Amygdala (tissue), 56 donors: ENCODE data around the gene ITGA1.

Experiments
- DNase-seq, 56 donors: peaks; one replicate each; lab custom pipeline; 2025; lab: John Stamatoyannopoulos, UW

Gene ITGA1

DNA sequence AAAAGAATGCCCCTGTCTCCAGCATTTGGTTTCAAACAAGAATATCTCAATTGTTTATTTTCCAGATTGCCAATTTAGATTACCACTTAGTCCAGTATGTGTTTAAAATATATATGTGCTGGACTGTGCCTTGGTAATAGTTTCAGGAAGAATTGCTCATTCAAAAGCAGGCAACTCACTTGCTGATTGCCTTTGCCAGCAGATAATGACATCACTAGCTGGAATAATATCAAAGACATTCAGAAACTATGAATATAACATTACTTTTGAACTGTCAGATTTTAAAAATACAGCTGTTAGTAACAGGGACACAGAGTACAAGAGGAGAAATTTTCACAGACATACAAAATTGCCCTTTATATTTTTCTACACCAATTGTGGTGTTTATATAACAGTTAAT, 105.4 kb downstream of the ITGA1 start:
- peak in 1 of 56 donors; percentile 18 for DNase-seq

DNA sequence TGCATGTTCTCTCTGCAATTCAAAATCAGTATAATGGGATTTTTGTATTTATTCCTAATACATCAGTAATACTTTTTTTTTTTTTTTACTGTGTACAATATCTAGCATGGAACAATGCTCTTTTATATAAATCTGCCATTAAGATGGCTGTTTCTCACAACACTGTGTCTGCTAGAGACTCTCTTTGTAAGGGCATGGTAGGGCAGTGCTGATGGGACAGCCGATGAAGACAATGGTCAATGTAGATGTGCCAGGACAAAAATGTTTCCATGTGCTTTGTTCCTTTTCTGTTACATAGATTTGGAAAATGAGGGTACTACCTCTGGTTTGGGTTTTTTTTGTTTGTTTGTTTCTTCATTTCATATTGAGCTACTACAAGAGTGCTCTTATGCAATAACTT, 106.1 kb downstream of the ITGA1 start:
- DNase-seq, result peak in 2 of 56 donors; percentile 3 to 5

DNA sequence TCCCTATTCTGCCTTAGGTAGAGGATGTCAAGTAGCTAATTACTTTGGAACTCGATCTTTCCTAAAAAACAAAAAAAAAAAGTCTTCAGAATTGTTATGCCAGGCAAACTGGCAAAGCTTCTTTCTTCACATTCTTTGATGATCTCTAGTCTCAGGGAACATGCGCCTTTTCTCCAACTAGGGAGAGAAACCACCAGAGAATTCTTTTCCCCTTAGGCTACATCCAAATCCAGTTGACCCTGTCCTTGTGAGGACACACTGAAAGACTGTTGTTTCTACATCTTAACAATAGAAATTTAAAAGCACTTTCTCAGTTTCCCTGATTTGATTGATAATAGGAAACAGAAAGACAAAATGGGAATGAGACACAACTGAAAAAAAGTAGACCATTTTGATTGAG, 106.7 kb downstream of the ITGA1 start:
- no peak for DNase-seq

DNA sequence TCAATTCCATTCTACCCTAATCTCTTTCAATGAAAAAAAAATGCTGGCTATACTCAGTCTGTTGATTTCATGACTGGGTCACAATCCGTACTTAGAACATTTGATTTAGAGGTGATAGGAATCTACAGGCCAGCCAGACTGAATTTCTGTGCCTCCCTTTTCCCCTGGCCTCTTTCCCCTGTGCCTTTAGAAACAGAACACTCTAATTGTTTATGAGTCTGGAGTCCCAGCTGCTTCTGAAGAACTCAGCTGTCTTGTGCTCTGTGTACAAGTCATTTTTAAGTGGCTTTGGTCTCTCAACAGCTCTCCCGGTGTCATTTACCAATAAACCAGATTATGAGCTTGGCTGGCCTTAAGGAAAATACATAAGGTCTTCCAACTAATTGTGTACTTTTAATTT, 107.4 kb downstream of the ITGA1 start:
- DNase-seq, result no peak

DNA sequence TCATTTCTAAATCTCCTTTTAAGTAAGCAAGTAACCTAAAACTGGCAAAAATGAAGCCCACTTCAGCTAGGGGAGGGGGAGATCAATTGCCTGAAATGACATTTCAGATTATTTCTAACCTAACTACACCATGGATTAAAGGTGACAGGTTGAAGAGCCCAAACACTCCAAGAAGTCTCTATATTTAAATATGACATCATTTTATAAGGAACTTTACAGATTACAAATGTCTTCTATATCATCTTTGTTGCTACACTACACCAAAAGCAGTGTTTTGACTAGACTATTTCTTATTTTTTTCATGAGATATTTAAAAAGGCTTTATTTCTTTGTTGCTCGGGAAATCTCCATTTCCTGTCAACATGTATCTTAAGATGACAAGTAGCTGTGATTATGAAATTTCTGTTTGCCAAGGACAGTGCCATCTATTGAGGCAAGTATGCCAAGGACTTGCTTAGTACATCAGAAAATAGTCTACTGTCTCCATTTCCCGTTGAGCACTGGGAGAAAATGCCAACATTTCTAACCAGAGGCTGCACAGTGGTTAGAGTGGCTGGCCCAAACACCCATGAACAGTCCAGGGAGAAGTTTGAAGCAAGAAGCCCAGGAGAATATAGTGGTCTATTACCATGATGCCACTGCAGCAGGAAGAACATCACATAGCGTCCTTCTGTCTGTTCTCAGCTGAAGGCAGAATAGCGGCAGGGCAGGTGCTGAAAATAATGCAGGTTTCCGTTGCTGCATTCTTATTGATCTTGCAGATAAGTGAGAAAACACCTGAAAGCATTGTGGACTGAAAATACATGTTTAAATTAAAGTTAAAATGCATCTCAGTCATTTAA, 108.1 kb downstream of the ITGA1 start:
- DNase-seq, result no peak

DNA sequence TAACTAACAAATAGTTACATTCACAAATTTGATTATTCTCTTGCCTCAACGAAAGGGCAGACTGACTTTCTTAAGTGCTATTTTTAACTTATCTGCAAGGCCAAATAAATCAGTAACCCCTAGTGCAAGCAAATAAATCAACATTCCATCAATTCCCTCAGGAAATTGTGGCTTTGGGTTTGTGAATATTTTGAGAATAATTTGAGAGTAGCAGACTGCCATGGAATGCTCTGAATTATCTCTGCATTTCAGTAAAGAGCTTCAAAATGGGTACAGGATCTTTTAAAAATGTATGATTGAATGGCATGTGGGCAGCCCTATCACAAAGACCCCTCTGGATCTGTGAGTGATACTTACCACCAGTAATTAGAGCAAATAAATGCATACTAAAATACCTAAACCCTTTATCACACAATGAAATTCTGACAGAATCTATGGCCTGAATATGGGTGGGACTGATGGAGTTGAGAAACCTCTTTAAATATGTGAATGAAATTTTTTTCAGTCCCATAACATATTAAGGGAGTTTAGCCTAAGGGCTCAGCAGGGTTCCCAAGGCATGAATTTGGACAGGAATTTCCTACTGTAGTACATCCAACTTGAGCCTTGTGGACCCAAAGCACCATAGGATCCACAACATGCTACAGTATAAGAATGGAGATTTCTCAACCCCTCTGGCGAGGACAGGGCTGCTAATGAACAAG, 109.0 kb downstream of the ITGA1 start:
- DNase-seq, result no peak

DNA sequence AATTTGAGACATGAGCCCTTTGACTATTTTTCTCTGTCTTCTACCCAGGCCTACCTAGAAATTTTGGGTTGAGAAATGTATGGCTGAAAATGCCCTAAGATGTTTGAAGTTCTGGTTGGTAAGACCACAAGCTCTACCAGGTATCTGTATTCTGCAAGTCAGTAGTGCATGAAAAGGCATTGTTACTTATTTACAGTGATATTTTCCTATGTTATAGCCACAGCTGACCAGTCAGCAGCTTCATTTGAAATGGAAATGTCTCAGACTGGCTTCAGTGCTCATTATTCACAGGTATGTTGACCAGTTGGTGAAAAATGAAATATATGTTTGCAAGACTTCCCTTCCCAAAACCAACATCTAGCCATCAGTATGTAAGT, 109.5 kb downstream of the ITGA1 start:
- DNase-seq, result no peak

DNA sequence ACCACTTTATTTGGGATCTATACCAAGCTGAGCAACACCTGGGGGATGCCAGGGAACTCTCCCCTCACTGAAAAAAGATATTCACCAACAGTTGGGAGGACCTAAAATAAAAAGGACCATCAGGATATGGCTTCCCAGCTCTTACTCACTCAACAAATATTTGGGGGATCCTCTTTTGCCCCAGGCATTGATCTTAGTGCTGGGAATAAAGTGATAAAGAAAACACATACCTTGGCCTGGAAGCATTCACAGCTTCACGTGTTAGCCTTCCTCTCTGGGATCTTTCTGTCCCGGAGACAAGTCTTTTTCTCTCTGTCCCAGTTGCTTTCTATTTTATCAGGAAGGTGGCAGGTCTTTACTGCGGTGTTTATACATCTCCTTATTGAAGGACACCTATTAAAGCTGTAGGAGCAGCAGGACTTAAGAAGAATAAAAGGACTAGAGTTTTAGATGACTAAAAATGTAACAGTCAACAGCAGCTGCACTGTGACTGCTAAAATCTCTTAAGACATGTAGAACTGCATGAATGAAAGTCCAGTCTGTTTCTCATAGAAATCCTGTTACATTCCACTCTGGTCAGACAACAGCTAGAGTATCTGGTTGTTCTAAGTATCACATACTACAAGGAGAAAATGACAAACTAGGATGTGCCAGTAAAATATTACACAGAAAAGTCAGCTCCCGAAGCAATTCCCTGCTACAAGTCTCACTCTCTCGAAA, 111.4 kb downstream of the ITGA1 start:
- no peak for DNase-seq

DNA sequence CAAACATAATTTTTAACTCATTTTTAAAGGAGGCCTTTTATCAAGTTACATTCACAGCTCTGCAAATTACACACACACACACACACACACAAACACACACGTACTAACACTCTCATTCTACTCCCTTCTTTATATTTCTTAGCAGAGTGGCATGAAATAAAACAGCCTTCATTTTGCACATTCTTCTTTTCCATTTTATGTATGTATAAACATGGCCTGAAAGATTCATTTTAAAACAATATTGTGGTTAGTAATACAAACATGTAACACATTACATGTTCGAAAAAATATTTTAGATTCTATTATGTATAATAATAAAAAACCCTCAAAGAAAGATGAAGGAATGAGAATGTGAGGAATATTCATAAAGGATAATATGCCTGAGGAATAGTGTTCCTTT, 115.4 kb downstream of the ITGA1 start:
- no peak for DNase-seq

DNA sequence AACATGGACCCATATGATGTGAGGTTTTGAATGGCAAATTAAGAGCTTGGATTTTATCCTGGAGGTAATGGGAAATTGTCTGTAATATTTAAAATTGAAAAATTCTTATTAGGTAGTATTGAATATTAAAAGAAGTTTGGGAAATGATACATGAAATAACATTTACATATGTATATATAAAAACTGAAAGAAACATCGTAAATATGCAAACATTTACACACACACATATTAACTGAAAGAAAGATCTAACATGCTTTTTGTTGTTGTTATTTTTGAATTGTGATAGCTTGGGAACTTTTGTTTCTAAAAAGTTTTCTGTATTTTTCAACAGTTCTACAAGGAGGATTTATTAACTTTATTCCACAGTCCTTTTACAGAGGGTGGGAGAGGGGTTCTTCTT, 118.6 kb downstream of the ITGA1 start:
- DNase-seq, result no peak

DNA sequence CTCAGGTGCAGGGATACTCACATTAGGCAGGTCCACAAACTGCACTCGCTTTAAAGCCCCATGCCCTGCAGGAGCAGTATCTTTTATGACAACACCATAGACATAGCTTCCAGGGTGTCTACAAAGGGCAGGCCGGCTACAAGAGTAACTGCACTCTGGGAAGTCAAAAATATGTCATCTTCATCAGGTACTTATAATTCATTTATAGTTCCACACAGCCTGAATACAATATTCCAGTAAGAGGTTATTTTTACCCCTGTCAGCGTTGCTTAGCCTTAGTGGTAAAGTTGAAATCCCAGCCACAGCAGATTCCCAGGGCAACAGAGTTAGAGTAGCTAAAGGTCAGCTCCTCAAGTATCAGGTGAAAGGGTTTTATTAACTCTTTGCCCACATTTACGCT, 119.1 kb downstream of the ITGA1 start:
- DNase-seq, result no peak

DNA sequence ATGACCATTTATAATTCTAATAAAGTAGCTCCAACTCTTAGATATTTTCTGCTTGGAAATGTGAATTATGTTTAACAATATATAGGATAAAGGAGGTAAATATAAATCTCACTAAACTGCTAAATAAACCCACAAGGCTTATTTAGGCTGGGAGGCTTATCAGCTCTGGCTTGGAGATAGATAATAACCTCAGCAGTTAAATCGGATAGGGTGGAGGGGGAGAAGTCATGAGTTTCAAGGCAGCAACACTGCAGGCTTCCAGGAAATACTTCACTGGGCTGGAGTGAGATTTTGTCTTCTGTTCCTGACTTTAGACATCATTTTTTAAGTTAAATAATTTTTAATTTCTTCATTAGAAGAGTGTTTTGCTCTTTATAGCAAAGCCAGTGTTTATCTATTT, 121.5 kb downstream of the ITGA1 start:
- no peak for DNase-seq

DNA sequence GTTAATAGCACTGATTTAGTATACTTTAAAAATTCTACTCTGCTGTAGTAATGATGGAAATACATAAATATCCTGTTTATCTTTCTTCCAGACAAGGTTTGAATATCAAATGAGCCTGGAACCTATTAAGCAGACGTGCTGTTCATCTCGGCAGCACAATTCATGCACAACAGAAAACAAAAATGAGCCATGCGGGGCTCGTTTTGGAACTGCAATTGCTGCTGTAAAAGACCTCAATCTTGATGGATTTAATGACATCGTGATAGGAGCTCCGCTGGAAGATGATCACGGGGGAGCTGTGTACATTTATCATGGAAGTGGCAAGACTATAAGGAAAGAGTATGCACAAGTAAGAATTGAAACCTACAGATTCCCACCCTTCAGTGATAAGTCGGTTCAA, 122.4 kb downstream of the ITGA1 start:
- no peak for DNase-seq

DNA sequence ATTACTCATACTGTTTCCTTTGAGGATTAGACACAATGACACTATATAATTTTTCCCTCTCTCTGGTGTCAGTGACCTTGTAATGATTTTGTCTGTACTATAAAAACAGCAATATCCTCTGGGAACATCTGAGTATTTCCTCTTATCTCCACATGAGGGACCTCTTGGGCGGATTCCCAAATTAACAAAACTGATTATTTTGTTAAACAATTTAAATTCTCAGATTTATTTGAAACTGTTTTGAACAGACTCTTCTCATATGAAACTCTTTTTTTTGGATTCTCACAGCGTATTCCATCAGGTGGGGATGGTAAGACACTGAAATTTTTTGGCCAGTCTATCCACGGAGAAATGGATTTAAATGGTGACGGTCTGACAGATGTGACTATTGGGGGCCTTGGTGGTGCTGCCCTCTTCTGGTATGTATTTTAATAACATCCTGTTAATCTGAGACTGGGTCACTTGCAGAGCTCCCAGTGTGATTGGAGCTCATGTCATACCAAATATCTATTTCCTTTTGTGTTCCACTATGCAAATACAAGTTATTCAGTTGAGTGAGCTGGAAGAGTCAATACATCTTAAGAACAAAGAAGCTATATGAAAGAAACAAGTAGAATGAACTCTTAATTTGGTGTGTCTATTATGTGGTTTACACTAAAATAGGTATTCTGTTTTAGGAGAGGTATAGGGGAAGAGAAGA, 127.6 kb downstream of the ITGA1 start:
- peak in 24 of 56 donors; percentile 0 to 65 (median 9) for DNase-seq

DNA sequence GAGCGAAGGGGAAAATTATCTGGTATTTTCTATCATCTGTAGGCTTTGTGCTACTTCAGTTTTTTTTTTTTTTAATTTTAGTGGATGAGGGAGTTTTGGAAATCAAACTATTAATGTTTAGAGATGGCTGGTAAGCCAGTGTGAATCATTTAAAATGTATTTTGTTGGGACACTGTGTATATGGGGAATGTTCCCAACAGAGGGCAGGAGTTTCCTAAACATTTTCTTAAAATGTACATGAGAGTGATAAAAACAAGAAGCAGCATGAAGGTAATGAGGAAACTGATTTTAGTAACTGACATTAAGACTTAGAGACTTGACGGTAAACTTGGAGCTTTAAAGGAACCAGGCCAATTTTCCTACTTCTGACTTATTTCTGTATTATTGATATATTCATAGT, 133.2 kb downstream of the ITGA1 start:
- no peak for DNase-seq

DNA sequence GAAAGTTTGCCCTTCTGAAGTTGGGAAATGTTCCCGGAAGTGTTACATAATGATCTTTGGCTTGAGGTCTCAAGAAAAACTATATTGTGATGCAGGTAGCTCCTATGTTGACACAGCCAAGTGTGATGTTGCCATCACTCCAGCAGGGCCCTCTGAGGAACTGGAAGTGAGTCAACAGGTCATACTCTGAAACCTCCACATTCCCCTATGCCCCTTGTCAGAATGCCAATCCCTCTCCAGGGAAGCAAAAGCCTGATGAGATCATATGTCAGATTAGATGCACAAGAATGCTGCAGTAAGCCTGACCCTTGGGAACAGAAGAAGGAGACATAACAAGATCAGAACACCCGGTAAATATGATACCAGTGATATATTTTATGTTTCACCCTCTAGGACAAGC, 134.7 kb downstream of the ITGA1 start:
- DNase-seq, result no peak

DNA sequence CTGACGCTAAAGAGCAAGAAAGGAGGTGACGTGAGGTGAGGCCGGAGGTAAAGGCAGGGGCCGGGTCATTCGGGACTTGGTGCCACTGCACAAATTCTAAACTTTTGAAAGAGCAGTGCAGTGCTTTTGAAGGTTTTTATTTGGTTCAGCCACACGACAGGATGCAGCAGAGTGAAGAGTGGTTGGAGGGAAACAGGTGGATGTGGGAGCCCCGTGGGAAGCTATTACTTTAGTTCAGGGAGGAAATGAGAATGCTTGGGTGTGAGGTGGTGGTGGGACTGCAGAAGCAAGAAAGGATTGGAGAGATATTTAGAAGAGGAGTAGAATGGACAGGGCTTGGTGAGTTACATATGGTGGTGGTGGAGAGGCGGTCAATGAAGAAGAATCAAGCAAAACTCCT, 136.7 kb downstream of the ITGA1 start:
- no peak for DNase-seq

DNA sequence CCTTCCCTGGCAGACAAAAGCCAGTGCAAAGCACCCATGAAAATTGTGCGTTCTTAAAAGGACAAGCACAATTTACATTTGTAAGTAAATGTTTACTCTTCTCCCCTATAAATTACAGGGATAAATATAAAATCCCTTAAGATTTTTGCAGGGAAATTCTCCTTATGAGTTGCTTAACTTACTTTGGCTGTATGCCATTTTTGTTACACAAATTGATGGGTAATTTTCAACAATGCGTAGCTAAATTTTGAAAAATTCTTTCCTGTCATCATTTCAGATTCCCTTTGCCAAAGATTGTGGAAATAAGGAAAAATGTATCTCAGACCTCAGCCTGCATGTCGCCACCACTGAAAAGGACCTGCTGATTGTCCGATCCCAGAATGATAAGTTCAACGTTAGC, 137.3 kb downstream of the ITGA1 start:
- no peak for DNase-seq

DNA sequence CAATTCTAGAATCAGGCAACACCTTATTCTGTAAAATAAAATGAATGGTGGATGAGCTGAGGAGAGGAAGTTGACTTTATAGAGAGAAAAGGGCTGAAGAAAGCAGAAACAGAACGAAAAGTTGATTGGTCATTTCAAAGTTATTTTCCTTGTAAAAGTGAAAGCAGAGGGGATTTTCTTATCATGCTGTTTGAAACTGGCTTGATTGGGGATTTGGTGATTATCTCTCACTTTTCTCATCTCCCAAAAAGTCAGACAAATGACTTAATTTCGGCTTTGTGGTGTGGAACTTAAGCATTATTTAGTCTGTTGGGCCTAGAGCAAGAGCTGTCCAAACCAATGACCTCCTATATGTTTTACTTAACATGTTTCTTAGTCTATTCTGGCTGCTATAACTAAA, 141.0 kb downstream of the ITGA1 start:
- no peak for DNase-seq

DNA sequence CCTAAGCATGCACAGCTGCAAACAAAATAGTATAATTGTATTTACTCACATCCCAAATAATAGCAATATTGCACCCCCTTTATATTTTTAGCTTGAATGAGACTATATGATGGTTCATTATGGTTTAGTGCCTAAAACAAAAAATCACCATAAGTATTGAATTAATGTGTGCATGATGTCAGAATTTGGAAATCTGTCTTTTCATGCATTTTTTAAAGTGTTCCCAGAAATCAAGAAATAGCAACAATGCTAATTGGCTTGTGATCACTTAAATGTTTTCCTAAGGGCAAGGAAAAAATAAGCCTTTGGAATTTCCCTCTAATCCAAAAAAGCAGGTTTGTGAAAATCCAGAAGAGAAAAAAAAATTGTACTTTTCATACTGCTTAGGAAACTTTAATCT, 150.5 kb downstream of the ITGA1 start:
- no peak for DNase-seq

DNA sequence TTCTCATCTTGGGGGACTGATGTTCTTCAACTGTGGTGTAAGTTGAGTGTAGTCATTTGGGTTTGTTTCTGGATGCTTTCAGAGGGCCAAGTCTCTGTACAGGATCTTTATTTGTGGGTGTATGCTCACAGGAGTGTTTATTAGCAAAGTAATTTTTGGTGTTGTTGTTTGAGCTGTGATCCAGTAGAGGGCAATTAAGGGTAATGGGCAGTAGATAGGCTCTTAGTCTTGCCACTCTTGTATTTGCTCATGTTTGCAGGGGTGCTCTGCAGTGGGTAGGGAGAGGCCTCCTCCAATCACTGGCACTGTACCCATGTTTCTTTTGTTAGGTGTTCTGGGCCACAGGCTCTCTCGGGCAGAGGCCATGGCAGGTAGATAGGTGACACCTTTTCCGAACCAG, 155.6 kb downstream of the ITGA1 start:
- DNase-seq, result no peak
